ENCODE measurements around the gene AQP12B.

DNA sequence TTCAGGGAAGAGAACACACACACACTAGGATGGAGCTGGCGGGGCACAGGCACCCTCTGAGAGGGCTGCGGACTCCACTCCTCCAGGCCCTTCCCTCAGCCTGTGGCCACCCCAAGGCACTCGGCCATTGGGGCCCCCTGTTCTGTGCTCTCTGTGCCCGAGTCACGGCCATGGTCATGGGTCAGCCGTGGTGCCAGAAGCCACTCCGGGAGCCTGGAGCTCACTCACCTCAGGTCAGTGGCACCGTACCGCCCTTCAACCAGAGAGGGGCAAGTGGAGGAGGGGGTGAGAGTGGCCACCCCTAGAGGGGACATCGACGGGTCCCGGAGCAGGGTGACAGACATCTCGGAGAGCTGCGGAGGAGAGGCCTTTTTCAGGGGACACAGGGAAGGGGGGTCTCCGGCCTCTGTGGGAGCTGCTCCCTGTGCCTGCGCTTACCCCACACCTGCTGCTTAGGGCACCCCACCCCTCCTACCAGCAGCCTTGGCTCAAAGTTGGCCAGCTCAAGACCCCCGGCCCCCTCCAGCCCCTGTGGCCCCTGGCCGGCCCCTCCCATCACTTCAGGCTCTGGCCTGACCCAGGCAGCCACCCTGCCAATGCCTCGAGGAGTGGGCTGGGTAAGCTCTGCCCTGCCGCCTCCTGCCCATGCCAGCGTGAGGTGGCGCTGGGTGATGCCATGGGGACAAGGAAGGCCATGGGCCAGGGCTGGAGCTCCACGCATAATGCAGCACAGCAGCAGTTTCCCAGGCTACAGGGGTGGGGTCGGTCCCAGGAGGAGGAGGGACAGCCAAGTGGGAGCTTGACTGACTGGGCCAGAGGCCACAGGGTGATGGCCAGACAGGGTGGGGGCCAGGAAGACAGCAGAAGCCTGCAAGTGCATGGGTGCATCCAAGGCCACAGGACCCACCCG is 38.3 kb upstream of the AQP12B start:
- TF ChIP-seq, protein P1, sequence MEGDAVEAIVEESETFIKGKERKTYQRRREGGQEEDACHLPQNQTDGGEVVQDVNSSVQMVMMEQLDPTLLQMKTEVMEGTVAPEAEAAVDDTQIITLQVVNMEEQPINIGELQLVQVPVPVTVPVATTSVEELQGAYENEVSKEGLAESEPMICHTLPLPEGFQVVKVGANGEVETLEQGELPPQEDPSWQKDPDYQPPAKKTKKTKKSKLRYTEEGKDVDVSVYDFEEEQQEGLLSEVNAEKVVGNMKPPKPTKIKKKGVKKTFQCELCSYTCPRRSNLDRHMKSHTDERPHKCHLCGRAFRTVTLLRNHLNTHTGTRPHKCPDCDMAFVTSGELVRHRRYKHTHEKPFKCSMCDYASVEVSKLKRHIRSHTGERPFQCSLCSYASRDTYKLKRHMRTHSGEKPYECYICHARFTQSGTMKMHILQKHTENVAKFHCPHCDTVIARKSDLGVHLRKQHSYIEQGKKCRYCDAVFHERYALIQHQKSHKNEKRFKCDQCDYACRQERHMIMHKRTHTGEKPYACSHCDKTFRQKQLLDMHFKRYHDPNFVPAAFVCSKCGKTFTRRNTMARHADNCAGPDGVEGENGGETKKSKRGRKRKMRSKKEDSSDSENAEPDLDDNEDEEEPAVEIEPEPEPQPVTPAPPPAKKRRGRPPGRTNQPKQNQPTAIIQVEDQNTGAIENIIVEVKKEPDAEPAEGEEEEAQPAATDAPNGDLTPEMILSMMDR (conservative IDR thresholded peaks at IDR 0.05; ENCODE audit: low read depth, low read length), result no peak
- TF ChIP-seq EZH2 (IDR thresholded peaks at IDR 0.05; ENCODE audit: low read length, unreplicated experiment), result no peak
